Measurements from ENCODE around the gene SPEN.
A peak's percentile ranks its signal among the peaks of the same experiment; 100 is the strongest.
"Not testable (repeated sequence)": the region's sequence is repeated elsewhere in the genome, so short reads cannot be mapped to it uniquely, and the experiment has no call there.

SPEN gene

DNA sequence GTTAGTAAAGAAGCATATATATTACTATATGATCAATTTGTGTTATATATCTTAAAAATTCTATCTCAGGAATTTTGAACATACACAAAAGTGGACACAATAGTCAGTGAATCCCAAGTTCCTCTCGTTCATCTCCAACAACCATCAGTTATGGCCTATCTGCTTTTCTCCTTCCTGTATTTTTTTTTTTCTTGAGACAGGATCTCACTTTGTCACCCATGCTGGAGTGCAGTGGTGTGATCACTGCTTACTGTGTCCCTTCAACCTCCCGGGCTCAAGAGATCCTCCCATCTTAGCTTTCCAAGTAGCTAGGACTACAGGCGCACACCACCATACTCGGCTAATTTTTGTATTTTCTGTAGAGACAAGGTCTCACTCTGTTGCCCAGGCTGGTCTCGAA is 9.4 kb downstream of the SPEN start:
- DNase-seq, result no peak

DNA sequence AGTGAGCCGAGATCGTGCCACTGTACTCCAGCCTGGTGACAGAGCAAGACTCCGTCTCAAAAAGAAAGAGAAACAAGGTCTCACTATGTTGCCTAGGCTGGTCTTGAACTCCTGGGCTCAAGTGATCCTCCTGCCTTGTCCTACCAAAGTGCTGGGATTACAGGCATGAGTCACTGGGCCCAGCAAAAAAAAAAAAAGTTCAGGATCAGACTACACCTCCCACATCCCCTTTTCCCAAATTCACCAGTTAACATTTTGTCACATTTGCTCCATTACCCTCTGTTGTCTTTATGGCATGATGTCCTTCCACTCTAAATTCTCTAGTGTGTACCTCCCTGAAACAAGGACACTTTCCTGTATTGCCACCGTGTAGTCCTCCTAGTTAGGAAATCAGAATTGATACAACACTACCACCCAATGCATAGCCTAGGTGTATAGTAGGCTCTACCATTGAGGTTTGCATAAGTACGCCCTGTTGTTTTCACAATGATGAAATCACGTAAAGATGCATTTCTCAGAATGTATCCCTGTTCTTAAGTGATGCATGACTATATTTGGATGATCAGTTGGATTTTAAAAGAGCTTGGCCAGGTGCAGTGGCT is 10.7 kb downstream of the SPEN start:
- no peak for DNase-seq

DNA sequence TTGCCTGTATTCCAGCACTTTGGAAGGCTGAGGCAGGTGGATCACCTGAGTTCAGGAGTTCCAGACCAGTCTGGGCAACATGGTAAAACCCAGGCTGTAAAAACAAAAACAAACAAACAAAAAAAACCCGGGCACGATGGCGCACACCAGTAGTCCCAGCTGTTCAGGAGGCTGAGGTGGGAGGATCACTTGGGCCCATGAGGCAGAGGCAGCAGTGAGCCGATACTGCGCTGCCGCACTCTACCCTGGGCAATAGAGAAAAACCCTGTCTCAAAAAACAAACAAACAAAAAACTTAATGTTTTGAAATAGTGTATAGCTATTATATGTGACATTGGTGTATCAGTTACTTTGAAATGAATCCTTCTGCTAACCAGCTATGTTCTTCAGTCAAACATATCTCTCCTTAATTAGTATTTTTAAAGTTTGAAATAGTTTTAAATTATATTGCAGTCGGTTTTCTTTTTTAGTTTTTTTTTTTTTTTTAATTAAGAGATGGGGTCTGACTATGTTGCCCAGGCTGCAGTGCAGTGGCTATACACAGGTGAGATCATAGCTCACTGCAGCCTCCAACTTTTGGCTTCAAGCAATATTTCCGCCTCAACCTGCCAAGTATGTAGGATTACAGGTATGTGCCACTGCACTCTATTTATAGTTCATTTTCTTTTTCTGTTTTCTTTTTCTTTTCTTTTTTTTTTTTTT is 11.3 kb downstream of the SPEN start:
- DNase-seq, result no peak

DNA sequence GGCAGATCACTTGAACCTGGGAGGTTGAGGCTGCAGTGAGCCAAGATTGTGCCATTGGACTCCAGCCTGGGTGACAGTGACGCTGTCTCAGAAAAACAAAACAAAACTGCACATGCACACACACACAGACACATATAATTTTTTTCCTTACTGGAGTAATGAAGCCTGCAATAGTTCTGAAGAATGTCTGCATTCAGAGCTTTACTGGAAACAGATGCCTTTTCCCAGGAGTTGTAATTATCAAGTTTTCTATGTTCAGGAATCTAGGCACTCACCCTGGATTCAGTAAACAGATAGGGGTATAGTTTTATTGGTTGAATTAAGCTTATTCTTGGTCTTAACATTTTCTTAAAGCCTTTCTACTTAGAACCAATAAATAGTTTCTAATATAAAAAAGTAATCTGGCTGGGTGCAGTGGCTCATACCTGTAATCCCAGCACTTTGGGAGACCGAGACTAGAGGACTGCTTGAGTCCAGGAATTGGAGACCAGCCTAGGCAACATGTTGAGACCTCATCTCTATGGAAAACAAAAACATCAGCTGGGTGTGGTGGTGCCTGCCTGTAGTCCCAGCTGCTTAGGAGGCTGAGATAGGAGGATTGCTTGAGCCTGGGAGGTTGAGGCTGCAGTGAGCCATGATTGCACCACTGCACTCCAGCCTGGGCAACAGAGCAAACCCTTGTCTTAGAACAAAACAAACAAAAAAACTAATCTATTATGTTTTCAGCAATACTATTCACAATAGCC is 15.8 kb downstream of the SPEN start:
- DNase-seq, result no peak

DNA sequence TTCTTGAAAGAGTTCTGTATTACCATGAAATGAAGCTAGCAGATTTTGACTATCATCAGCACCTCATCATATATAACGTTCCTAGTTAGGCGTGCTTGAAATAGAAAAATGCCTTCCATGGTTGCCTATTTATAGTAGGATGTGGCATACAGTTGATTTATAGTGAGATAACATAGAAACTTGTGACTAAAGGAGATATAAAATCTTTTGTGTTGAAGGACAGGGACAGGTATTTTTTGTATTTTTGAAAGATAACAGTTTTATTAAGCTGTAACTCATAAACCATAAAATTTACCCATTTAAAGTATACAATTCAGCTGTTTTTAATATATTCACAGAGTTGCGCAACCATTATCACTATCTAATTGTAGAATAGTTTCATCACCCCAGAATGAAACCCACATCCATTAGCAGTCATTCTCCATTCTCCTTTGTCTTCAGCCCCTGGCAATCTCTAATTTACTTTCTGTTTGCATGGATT is 19.3 kb downstream of the SPEN start:
- DNase-seq, result no peak

DNA sequence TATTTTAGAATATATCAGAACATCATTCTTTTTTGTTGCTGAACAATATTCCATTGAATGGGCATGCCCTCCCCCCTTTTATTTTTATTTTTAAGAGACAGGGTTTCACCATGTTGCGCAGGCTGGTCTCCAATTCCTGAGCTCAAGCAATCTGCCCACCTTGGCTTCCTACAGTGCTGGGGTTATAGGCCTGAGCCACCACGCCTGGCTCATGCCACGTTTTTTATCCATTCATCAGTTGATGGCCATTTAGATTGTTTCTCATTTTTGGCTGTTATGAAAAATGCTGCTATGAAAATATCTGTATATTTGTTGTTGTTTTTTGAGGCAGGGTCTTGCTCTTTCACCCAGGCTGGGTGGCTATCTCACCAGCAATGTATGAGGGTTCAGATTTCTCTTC is 19.8 kb downstream of the SPEN start:
- no peak for DNase-seq

DNA sequence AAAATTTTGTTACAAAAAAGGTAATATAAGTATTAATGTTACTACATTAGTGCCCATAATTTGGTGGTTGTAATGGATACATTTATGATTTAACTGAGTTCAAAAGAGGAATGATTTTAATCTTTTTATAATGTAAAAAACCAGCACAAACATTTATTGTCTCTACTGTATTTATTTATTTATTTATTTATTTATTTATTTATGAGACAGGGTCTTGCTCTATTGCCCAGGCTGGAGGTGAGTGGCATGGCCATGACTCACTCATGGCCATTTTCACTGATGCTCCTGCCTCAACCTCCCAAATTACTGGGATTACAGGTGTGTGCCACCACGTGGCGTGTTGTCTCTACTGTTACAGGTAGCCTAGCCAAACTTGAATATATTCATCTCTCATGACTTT is 21.9 kb downstream of the SPEN start:
- no peak for DNase-seq

DNA sequence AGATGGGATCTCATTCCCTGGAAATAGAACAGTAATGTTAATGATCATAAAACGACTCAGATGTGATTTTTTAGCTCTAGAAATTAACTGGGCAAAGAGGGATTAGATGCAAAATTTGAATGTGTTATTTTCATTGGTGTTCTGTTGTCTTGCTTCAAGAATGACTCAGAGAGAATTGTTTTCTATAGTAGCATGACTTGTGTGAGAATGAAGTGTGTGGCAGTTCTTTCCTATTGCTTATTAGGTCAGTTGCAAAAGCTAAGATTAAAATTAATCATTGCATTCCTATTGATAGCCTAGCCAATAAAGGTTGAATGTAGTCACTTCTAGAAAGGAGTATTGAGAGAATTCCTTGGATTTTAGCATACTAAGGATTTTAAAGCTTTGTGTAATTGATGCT is 22.9 kb downstream of the SPEN start:
- no peak for DNase-seq

DNA sequence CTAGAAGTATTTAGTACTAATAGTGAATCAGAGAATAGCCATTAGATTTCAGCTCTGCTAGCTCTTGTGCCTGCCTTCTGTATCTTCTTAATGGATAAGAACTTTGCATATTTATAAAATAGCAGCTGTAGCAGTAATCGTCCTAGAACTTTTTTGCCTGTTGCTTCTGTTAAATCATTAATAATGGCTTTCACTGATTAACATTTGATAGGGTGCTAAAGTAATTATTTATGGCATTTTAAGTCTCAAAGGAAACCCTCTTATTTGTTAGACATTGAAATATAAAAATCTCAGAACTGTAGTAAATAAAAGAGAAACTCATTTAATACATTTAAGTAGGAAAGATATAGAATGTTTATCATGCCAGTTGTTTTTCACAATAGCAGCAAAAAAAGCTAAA is 27.0 kb downstream of the SPEN start:
- no peak for DNase-seq

DNA sequence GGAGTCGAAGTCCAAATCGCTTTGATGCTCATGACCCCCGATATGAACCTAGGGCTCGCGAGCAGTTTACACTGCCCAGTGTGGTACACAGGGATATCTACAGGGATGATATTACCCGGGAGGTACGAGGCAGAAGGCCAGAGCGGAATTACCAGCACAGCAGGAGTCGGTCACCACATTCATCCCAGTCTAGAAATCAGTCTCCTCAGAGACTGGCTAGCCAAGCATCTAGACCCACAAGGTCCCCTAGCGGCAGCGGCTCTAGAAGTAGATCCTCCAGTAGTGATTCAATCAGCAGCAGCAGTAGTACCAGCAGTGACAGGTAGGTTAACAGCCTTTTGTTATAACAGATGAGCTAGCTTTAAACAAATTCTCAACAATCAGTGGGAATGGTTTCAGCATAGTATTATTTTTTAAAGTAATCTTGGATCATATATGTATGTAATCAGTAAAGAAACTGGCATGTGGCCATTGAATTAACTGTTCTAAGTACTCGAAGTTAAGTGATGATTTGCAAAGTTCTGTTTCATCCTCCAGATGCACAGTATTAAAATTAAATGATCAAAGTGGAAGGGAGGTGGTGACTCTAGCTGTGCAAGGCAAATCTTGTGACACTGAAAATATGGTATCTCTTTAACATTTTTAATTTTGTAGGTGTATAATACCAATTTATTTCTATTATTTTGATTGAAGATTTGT is 29.0 kb downstream of the SPEN start:
- no peak for DNase-seq

DNA sequence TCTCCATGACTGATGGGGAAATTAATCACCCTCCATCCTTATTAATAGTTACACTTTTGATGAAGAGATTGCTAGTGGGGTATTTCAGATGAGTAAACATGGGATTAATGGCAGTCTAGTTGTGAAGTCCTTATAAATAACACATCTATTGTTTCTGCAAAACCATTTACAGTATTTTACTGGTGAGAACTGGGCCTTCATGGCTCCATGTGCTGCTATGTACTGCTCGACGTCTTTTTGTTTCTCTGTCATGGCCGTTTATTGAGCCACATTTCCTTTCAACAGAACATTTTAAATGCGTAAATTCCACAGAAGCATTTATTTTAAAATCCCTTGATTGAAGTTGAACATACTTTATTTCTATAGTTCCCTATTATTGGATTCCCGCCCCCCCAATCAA is 34.5 kb downstream of the SPEN start:
- no peak for DNase-seq

DNA sequence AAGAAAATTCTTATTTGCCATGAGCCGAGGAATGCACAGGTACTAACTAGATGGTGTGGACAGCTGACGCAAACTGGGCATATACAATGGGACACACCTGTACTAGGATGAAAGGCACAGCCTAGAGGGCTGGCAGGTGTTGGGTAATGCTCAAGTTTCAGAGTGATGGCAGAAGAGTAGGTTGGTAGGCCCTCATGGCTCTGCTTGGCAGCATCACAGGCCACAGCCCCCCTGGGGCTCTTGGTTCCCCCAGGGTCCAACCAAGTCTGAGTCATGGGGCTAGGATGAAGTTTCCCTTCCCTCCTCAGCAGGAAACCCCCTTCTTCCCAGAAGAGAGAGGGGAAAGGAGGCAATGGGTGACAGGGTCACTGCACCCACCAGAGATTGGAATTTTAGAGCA is 35.2 kb downstream of the SPEN start:
- no peak for DNase-seq

DNA sequence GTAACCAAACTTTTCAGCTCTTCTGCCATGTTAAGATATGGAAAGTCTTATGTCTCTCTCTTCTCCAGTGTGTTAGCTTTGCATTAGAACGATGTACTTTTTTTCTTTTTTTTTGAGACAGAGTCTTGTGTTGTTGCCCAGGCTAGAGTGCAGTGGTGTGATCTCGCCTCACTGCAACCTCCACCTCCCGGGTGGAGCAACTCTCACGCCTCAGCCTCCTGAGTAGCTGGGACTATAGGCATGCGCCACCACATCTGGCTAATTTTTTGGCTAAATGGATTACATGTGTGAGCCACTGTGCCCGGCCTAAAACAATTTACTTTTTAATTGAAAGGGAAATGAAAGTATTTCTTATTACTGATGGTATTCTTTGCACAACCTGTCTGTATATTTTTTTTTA is 35.8 kb downstream of the SPEN start:
- DNase-seq, result no peak

DNA sequence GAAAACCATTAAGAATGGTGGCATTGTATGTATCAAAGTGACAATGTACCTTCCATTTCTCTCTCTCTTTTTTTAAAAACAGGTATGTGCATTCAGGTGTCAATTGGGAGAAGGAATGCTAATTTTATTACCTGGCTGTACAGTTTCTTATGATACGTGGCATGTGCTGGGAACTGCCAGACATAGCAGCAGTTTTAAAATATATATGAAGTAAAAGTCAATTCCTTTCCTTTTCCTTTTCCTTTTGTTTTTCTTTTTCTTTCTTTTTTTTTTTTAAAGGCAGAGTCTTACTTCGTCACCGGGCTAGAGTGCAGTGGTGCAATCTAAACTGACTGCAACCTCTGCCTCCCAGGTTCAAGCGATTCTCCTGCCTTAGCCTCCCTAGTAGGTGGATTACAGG is 37.0 kb downstream of the SPEN start:
- DNase-seq, result no peak

DNA sequence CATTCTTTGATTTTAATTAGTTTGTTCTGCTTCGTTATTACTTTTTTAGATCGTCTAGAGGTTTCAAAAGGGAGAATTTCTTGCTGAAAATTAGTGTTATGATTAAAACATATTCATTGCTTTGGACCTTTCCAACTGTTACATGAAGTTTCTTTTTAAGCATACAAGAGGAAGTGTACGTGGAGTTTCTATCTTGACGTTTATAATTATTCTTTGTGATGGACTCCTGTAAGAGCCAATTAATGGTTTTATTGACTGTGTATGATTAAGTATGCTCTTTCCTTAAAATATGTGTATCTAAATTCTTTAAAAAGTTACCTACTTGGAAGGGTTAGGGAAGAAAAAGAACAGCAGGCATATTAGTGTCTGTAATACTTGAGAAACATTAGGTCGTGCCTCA is 37.8 kb downstream of the SPEN start:
- DNase-seq, result no peak

DNA sequence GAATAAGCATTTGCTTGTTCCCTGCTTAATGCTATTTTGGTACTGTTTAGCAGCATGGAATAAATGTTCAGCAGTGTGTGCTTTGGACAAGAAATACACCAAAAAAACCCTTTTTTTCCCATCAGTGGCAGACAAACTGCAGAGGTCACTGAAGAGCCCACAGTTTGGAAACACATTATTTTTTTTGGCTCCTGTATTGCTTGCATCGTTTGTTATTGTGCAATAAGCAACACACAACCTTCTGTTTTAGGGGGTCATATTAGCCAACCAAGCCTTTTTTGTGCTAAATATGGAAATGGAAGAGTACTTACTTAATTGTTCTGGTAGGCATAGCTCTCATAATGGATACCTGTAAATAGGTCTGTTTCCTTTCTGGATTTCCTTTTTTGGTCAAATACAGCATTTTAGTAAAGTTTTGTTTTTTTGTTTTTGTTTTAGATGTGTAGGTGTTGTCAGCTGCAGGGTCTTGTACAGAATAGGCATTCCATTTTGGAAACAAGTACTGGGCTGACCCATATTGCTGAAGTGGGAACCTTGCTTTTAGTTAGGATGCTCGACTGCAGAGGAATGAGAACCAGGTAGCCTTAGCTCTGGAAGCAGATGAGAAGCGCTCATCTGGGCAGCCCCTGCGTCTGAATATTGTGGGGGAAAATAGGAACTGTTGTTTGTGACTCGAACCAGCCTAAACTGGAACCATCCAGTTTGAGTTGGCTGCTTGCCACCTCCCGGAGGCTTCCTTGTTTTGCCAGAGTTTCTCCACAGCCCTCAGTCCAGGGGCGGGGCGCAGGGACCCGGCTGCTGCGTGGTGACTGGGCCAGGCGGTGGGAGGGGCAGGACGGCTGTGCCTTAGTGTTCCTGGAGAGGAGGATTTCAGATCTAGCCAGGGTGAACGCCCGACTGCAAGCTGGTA is 38.4 kb downstream of the SPEN start:
- peak; percentile 42 for DNase-seq

DNA sequence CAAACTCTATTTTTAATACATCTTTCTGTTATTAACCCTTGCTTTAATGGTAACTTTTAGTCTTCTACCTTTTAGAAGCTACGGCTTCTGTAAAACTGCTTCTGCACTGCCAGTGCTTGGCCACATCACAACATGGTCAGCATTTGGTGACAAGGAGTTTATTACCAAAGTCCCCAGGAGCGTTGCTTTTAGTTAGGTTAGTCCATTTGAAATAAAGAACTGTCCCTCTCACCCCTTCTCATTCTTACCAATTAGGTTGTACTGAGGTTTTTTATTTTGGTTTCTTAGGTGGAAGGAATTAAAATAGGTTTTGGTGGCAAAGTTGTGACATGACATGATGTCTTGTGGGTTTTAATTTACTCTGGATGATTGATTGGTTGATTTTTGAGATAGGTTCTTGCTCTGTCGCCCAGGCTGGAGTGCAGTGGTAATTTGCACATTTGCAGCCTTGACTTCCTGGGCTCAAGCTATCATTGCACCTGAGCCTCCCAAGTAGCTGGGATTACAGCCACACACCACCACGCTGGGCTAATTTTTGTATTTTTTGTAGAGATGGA is 39.2 kb downstream of the SPEN start:
- no peak for DNase-seq

DNA sequence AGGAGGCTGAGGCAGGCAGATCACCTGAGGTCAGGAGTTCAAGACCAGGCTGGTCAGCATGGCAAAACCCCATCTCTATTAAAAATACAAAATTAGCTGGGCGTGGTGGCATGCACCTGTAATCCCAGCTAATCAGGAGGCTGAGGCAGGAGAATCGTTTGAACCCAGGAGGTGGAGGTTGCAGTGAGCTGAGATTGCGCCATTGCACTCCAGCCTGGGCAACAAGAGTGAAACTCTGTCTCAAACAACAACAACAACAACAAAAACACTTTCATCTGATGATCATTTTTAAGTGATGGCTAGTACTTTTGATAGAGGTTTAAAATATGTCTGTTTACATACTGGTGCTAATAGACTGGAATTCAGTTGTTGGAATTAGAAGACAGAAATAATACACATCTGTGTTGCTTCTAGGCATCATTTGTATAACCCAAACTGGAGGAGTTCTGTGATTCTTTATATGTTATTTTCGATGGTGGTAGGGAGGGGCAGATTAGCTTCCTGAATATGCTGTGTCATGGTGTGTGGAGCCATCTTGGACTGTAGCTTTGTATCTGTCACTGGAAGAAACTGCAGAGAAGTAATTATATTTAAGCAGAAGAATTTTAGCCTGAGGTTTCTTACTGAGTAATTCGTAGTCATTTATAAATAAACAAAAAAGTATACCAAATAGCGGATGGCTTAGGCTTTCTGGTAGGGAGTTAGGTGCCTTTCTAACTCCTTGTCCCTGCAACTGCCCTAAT is 45.5 kb downstream of the SPEN start:
- DNase-seq, result not testable (repeated sequence)

DNA sequence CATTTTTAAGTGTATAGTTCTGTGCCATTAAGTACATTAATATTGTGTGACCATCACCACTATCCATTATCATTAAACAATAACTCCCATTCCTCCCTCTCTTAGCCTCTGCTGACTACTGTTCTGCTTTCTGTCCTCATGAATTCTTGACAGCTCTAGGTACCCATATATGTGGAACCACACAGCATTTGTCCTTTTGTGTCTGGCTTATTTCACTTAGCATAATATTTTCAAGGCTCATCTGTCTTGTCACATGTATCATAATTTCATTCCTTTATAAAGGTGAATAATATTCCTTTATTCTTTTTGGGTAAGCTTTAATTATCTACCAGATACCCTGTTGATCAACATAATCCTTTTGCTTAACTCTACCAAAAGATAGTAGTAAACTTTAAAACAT is 47.7 kb downstream of the SPEN start:
- no peak for DNase-seq

DNA sequence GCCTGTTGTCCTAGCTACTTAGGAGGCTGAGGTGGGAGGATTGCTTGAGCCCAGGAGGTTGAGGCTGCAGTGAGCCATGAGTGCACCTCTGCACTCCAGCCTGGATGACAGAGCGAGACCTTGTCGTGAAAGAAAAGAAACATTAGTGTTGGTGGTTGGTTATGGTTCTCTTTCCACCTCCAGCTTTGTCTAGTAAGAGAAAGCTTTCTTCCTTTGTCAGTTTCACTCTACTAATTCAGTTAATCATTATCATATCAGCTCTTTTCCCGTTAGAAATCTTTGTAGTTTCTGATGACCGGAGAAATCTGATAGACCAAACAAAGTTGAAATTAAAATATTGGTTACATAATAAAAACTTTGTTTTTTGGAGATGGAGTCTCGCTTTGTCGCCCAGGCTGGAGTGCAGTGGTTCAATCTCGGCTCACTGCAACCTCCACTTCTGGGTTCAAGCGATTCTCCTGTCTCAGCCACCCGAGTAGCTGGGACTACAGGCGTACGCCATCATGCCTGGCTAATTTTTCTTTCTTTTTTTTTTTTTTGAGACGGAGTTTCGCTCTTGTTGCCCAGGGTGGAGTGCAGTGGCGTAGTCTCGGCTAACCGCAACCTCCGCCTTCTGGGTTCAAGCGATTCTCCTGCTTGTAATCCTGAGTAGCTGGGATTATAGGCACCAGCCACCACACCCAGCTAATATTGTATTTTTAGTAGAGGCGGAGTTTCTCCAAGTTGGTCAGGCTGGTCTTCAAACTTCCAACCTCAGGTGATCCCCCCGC is 49.5 kb downstream of the SPEN start:
- DNase-seq, result not testable (repeated sequence)

DNA sequence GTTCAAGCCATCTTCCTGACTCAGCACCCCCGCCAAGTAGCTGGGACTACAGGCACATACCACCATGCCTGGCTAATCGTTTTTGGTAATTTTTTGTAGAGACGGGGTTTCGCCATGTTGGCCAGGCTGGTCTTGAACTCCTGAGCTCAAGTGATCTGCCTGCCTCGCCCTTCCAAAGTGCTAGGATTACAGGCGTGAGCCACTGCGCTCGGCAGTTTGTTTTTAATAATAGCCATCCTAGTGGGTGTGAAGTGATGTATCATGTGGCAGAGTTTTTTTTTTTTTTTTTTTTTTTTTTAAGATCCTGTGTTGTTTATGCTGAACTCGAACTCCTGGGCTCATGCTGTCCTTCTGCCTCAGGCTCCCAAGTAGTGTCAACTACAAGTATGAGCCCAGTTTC is 51.8 kb downstream of the SPEN start:
- no peak for DNase-seq
